Panc1 (cell line): ENCODE measurements around the gene CAMK4. TPM values are rescaled to one million over a fixed set of nuclear protein-coding genes. Genes with fewer than 3 reads are reported as not detected.

Experiments
- ATAC-seq: fragments of 200-7000 bp; cut with Tn5 transposase; 2 replicates; pipeline ENCODE4 v1.9.1; 2020; ENCODE audit warnings: mild to moderate bottlenecking, moderate library complexity
- BruUV-seq: library from RNA; stranded (reverse); fragments of 400-500 nt; replicated peaks from 2 replicates; lab custom pipeline; 2021; lab: Mats Ljungman, UMichigan
- CTCF ChIA-PET: fragments of 300-600 bp; sonication (Branson Sonifier 250); formaldehyde crosslinking; loops from one replicate; lab custom pipeline; 2022; ENCODE audit warnings: antibody characterized with exemption; lab: Charles Lee
- POLR2A ChIA-PET: fragments of 300-600 bp; sonication (Branson Sonifier 250); formaldehyde crosslinking; loops from one replicate; lab custom pipeline; 2022; ENCODE audit warnings: antibody characterized with exemption; lab: Charles Lee
- DNase-seq: peaks from one replicate; pipeline ENCODE4 v3.0.0-alpha.2; 2010; ENCODE audit warnings: low read depth, low spot score
- H3K27ac ChIP-seq: 2 replicates; pipeline ENCODE4 v1.5.1; 2011; ENCODE audit warnings: mild to moderate bottlenecking, low read length, inconsistent platforms
- H3K27me3 ChIP-seq: fragments of 200-500 bp; sonication (Bioruptor generic); 2 replicates; pipeline ENCODE4 v1.6.0; 2014; ENCODE audit warnings: low read length, inconsistent platforms; ENCODE audit not compliant: control insufficient read depth, insufficient read depth
- H3K36me3 ChIP-seq: fragments of 200-500 bp; sonication (Bioruptor generic); 2 replicates; pipeline ENCODE4 v1.5.1; 2014; ENCODE audit warnings: inconsistent platforms, mild to moderate bottlenecking, low read length, moderate library complexity; ENCODE audit not compliant: control insufficient read depth, insufficient read depth
- H3K4me1 ChIP-seq: 2 replicates; pipeline ENCODE4 v1.5.1; 2011; ENCODE audit warnings: inconsistent platforms, mild to moderate bottlenecking, low read length, moderate library complexity; ENCODE audit not compliant: control insufficient read depth, insufficient read depth
- H3K4me3 ChIP-seq, 2 experiments: 2 replicates each; pipeline ENCODE4 v1.5.1; 2011 to 2012; ENCODE audit warnings: low read depth in 2 of 2, low read length in 2 of 2, mild to moderate bottlenecking in 2 of 2, inconsistent platforms in 1 of 2, moderate library complexity in 1 of 2
- H3K9me3 ChIP-seq: fragments of 200-500 bp; sonication (Bioruptor generic); 2 replicates; pipeline ENCODE4 v1.5.1; 2014; ENCODE audit warnings: low read depth, mild to moderate bottlenecking, inconsistent platforms, low read length, moderate library complexity; ENCODE audit not compliant: control insufficient read depth, insufficient read depth
- POLR2AphosphoS5 ChIP-seq: IDR thresholded peaks from 2 replicates; pipeline ENCODE4 v1.6.1; 2012; ENCODE audit warnings: mild to moderate bottlenecking, low read depth, low read length, moderate library complexity
- SIN3A ChIP-seq: IDR thresholded peaks from 2 replicates; pipeline ENCODE4 v1.6.1; 2012; ENCODE audit warnings: low read depth, mild to moderate bottlenecking, low read length, moderate library complexity, borderline replicate concordance; ENCODE audit not compliant: insufficient read depth
- TCF7L2 ChIP-seq: IDR thresholded peaks from 2 replicates; pipeline ENCODE4 v1.6.1; 2011; ENCODE audit warnings: mild to moderate bottlenecking, low read depth, low read length, inconsistent platforms
- in situ Hi-C: cut with HindIII; loops from 2 replicates; pipeline ENCODE4 v1.10.0; 2016; ENCODE audit warnings: low sequenced_read_pairs, low pct_unique_long_range_greater_than_20kb
- intact Hi-C: fragments of 100-400 bp; cut with micrococcal nuclease; formaldehyde crosslinking; loops from one replicate; pipeline ENCODE4 v1.10.0; 2022; ENCODE audit not compliant: unreplicated experiment
- total RNA-seq: library from RNA; stranded (reverse); gene quantifications from one replicate; pipeline ENCODE4 v1.2.1, GENCODE V29; 2021; ENCODE audit not compliant: unreplicated experiment
- TF ChIP-seq, protein P1 (sequence below): fragments of 450-650 bp; IDR thresholded peaks from 2 replicates; pipeline ENCODE4 v1.5.1; 2017; ENCODE audit warnings: mild to moderate bottlenecking
- TF ChIP-seq, protein P2 (sequence below), 2 experiments: IDR thresholded peaks; 2 replicates each; pipeline ENCODE4 v1.6.1; 2011 to 2012; ENCODE audit warnings: low read depth in 2 of 2, control low read depth in 1 of 2, low read length in 1 of 2, mild to moderate bottlenecking in 1 of 2, moderate library complexity in 1 of 2; ENCODE audit not compliant: insufficient read depth in 1 of 2

The CAMK4 gene
- total RNA-seq, 1 experiment from 2014 or later = 0.39 TPM

DNA sequence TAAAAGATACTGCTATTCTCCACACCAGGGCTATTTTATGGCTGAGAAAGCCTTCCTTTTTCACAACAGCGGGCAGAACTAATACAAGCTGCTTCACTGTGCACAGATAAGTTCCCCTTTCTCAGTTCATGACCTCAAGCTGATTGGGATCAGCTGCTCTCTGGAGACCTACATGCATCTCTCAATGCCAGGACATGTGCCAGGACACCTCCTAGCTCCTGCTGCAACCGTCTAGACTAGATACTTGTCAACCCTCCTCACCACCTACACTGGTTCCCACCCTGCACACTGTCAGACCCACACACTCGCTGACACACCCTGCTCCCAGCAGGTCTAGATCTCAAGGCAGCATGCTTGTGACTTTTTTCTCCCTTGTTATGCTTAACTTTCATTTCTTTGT lies 248.4 kb downstream of the CAMK4 start:
- POLR2A ChIA-PET = no interaction called here
- CTCF ChIA-PET = no interaction called here
- intact Hi-C loops (loop anchor here (10.0 kb wide), 1 partner anchor 318 kb away; no protein-coding TSS in a partner anchor), in situ Hi-C loops (no loop called here)
- Histone ChIP-seq H3K9me3 (no peaks in the 10 kb centered on the region), H3K27ac (no peak overlapping the region), H3K36me3 (no peaks in the 10 kb centered on the region), H3K27me3 (no peaks in the 10 kb centered on the region), H3K4me3 (no peak overlapping the region), H3K4me1 (no peaks in the 10 kb centered on the region)
- TF ChIP-seq, protein P1, sequence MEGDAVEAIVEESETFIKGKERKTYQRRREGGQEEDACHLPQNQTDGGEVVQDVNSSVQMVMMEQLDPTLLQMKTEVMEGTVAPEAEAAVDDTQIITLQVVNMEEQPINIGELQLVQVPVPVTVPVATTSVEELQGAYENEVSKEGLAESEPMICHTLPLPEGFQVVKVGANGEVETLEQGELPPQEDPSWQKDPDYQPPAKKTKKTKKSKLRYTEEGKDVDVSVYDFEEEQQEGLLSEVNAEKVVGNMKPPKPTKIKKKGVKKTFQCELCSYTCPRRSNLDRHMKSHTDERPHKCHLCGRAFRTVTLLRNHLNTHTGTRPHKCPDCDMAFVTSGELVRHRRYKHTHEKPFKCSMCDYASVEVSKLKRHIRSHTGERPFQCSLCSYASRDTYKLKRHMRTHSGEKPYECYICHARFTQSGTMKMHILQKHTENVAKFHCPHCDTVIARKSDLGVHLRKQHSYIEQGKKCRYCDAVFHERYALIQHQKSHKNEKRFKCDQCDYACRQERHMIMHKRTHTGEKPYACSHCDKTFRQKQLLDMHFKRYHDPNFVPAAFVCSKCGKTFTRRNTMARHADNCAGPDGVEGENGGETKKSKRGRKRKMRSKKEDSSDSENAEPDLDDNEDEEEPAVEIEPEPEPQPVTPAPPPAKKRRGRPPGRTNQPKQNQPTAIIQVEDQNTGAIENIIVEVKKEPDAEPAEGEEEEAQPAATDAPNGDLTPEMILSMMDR = no peak
- TF ChIP-seq, protein P2, sequence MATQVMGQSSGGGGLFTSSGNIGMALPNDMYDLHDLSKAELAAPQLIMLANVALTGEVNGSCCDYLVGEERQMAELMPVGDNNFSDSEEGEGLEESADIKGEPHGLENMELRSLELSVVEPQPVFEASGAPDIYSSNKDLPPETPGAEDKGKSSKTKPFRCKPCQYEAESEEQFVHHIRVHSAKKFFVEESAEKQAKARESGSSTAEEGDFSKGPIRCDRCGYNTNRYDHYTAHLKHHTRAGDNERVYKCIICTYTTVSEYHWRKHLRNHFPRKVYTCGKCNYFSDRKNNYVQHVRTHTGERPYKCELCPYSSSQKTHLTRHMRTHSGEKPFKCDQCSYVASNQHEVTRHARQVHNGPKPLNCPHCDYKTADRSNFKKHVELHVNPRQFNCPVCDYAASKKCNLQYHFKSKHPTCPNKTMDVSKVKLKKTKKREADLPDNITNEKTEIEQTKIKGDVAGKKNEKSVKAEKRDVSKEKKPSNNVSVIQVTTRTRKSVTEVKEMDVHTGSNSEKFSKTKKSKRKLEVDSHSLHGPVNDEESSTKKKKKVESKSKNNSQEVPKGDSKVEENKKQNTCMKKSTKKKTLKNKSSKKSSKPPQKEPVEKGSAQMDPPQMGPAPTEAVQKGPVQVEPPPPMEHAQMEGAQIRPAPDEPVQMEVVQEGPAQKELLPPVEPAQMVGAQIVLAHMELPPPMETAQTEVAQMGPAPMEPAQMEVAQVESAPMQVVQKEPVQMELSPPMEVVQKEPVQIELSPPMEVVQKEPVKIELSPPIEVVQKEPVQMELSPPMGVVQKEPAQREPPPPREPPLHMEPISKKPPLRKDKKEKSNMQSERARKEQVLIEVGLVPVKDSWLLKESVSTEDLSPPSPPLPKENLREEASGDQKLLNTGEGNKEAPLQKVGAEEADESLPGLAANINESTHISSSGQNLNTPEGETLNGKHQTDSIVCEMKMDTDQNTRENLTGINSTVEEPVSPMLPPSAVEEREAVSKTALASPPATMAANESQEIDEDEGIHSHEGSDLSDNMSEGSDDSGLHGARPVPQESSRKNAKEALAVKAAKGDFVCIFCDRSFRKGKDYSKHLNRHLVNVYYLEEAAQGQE (IDR thresholded peaks at IDR 0.05; ENCODE audit: insufficient read depth in 1 of 2, low read depth in 2 of 2, low read length in 1 of 2) = no peak
- TF ChIP-seq SIN3A = no peak
- no peak for TF ChIP-seq TCF7L2
- TF ChIP-seq POLR2AphosphoS5 = no peak
- DNase-seq (no peak), ATAC-seq (no peak)
- no TSS peak for BruUV-seq

DNA sequence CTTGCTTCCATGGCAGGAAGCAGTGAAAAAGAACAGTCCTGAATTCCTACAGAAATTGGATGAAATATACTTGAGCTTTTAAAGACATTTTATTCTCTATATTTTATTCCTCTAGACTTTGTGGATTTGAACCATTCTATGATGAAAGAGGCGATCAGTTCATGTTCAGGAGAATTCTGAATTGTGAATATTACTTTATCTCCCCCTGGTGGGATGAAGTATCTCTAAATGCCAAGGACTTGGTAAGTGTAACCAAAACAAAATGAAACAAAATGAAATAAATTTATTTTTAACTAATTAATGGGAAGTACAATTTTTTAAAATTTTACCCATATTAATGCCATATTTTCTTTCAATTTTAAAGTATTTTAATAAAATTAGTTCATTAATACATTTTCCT lies 254.1 kb downstream of the CAMK4 start:
- TF ChIP-seq, protein P2 (IDR thresholded peaks at IDR 0.05; ENCODE audit: insufficient read depth in 1 of 2, low read depth in 2 of 2, low read length in 1 of 2) = no peak
- no peak for TF ChIP-seq SIN3A
- TF ChIP-seq, protein P1 = no peak; the same call in 1 of the 2 replicates
- TF ChIP-seq TCF7L2 = no peak
- no peak for TF ChIP-seq POLR2AphosphoS5
- POLR2A ChIA-PET = interaction anchor here (0.5 kb wide), 1 partner anchor 280 kb away, joined by 3 read pairs; no protein-coding TSS in a partner anchor
- Histone ChIP-seq H3K4me3 (no peak overlapping the region), H3K9me3 (no peaks in the 10 kb centered on the region), H3K36me3 (no peaks in the 10 kb centered on the region), H3K27me3 (no peaks in the 10 kb centered on the region), H3K4me1 (no peaks in the 10 kb centered on the region), H3K27ac (no peak overlapping the region)
- ATAC-seq = no peak
- intact Hi-C loops (loop anchor here (10.0 kb wide), 1 partner anchor 323 kb away; no protein-coding TSS in a partner anchor), in situ Hi-C loops (no loop called here)
- CTCF ChIA-PET = no interaction called here
- BruUV-seq = no TSS peak
- no peak for DNase-seq
